SK-N-SH (cell line): ENCODE data around the gene PARD3B. TPM values are rescaled to one million over a fixed set of nuclear protein-coding genes. Genes with fewer than 3 reads are reported as not detected.

Experiments
- CTCF ChIA-PET: fragments of 300-600, 350-600 bp; formaldehyde crosslinking; extraction: SDS; loops from one replicate; lab custom pipeline; 2021; lab: Yijun Ruan, JAX
- POLR2A ChIA-PET: fragments of 350-600 bp; sonication (Branson Sonifier 250); formaldehyde crosslinking; extraction: SDS; loops from one replicate; lab custom pipeline; 2020; ENCODE audit warnings: antibody characterized with exemption, inconsistent platforms; lab: Yijun Ruan, JAX
- DNase-seq: peaks from one replicate; pipeline ENCODE4 v3.0.0; 2012
- H2AFZ ChIP-seq: fragments of 200-600 bp; sonication (generic); 2 replicates; pipeline ENCODE4 v1.8.1; 2016; ENCODE audit warnings: antibody characterized with exemption, mild to moderate bottlenecking, low read depth
- H3F3A ChIP-seq: fragments of 200-600 bp; sonication (generic); replicated peaks from 2 replicates; pipeline ENCODE3; 2016; ENCODE audit warnings: antibody characterized with exemption, mild to moderate bottlenecking; ENCODE audit not compliant: insufficient read depth
- H3K27ac ChIP-seq, 2 experiments: fragments of 200-500 bp in 1 of 2; fragments of 200-600 bp in 1 of 2; sonication (Bioruptor generic) in 1 of 2; sonication (generic), shearing (Covaris generic) in 1 of 2; 2 replicates each; pipeline versions ENCODE4 v1.5.1 to v1.6.1; 2014 to 2016; ENCODE audit warnings: low read depth in 2 of 2, inconsistent platforms in 1 of 2, low read length in 1 of 2, mild to moderate bottlenecking in 1 of 2, mixed read lengths in 1 of 2
- H3K27me3 ChIP-seq: fragments of 200-600 bp; sonication (generic), shearing (Covaris generic); 2 replicates; pipeline ENCODE4 v1.6.1; 2016; ENCODE audit warnings: mixed run types; ENCODE audit not compliant: insufficient read depth
- H3K36me3 ChIP-seq, 2 experiments: fragments of 200-500 bp in 1 of 2; fragments of 200-600 bp in 1 of 2; sonication (Bioruptor generic) in 1 of 2; sonication (generic) in 1 of 2; replicated peaks in 1 of 2; 2 replicates each; pipeline versions ENCODE3 to v1.5.1; 2014 to 2016; ENCODE audit warnings: low read length in 1 of 2, mild to moderate bottlenecking in 1 of 2; ENCODE audit not compliant: insufficient read depth in 2 of 2, control insufficient read depth in 1 of 2
- H3K4me1 ChIP-seq, 2 experiments: fragments of 200-500 bp in 1 of 2; fragments of 200-600 bp in 1 of 2; sonication (Bioruptor generic) in 1 of 2; sonication (generic), shearing (Covaris generic) in 1 of 2; 2 replicates each; pipeline versions ENCODE4 v1.5.1 to v1.6.1; 2014 to 2016; ENCODE audit warnings: low read depth in 1 of 2, low read length in 1 of 2, mixed run types in 1 of 2; ENCODE audit not compliant: insufficient read depth in 2 of 2, control insufficient read depth in 1 of 2
- H3K4me2 ChIP-seq: fragments of 200-600 bp; sonication (generic), shearing (Covaris generic); 2 replicates; pipeline ENCODE4 v1.6.1; 2017; ENCODE audit warnings: mixed run types
- H3K4me3 ChIP-seq, 2 experiments: fragments of 200-500 bp in 1 of 2; fragments of 200-600 bp in 1 of 2; sonication (Bioruptor generic) in 1 of 2; sonication (generic), shearing (Covaris generic) in 1 of 2; 2 replicates each; pipeline versions ENCODE4 v1.5.1 to v1.8.1; 2014 to 2016; ENCODE audit warnings: low read depth in 2 of 2, inconsistent platforms in 1 of 2, low read length in 1 of 2, mild to moderate bottlenecking in 1 of 2, mixed read lengths in 1 of 2, moderate library complexity in 1 of 2
- H3K79me2 ChIP-seq: fragments of 200-600 bp; sonication (generic); 2 replicates; pipeline ENCODE4 v1.8.1; 2017; ENCODE audit warnings: mild to moderate bottlenecking; ENCODE audit not compliant: insufficient read depth
- H3K9ac ChIP-seq: fragments of 200-600 bp; sonication (generic); 2 replicates; pipeline ENCODE4 v1.6.1; 2017; ENCODE audit warnings: mixed run types
- H3K9me2 ChIP-seq: fragments of 200-600 bp; sonication (generic); 2 replicates; pipeline ENCODE4 v1.6.1; 2017; ENCODE audit warnings: mixed run types
- H3K9me3 ChIP-seq: fragments of 200-600 bp; sonication (generic); 2 replicates; pipeline ENCODE4 v1.6.1; 2017; ENCODE audit warnings: mixed run types, mild to moderate bottlenecking, moderate library complexity
- H4K20me1 ChIP-seq: fragments of 200-600 bp; sonication (generic); 2 replicates; pipeline ENCODE4 v1.6.1; 2017; ENCODE audit warnings: mild to moderate bottlenecking, mixed run types; ENCODE audit not compliant: insufficient read depth
- CHD2 ChIP-seq: fragments of 150-350 bp; IDR thresholded peaks from 2 replicates; pipeline ENCODE4 v1.6.1; 2018; ENCODE audit warnings: low read length; ENCODE audit not compliant: partially characterized antibody
- CTCF ChIP-seq: fragments of 200-600 bp; sonication (generic); IDR thresholded peaks from 2 replicates; pipeline ENCODE4 v1.6.1; 2017; ENCODE audit warnings: antibody characterized with exemption, mild to moderate bottlenecking, moderate library complexity
- ELF1 ChIP-seq: IDR thresholded peaks from 2 replicates; pipeline ENCODE4 v1.4.0; 2012
- EP300 ChIP-seq, 2 experiments: IDR thresholded peaks; 2 replicates each; pipeline versions ENCODE4 v1.4.0 to v1.6.1; 2012; ENCODE audit warnings: borderline replicate concordance in 1 of 2, low read depth in 1 of 2, low read length in 1 of 2
- EZH2phosphoT487 ChIP-seq: fragments of 200-600 bp; sonication (generic); IDR thresholded peaks from 2 replicates; pipeline ENCODE4 v1.6.1; 2017; ENCODE audit warnings: low read depth, mixed run types, mild to moderate bottlenecking, antibody characterized with exemption, moderate library complexity, borderline replicate concordance
- FOSL2 ChIP-seq: IDR thresholded peaks from 2 replicates; pipeline ENCODE4 v1.4.0; 2012; ENCODE audit warnings: low read depth, mild to moderate bottlenecking, moderate library complexity, borderline replicate concordance
- GABPA ChIP-seq: IDR thresholded peaks from 2 replicates; pipeline ENCODE4 v1.4.0; 2012; ENCODE audit warnings: low read depth, mild to moderate bottlenecking
- IRF3 ChIP-seq: fragments of 150-350 bp; IDR thresholded peaks from 2 replicates; pipeline ENCODE4 v1.6.1; 2016; ENCODE audit warnings: mild to moderate bottlenecking, low read depth, low read length
- JUND ChIP-seq: IDR thresholded peaks from 2 replicates; pipeline ENCODE4 v1.4.0; 2012
- MAX ChIP-seq: IDR thresholded peaks from 2 replicates; pipeline ENCODE4 v1.4.0; 2012; ENCODE audit warnings: low read depth
- NRF1 ChIP-seq: IDR thresholded peaks from 2 replicates; pipeline ENCODE4 v1.6.1; 2012; ENCODE audit warnings: low read depth, mild to moderate bottlenecking, low read length
- POLR2AphosphoS5 ChIP-seq: IDR thresholded peaks from 2 replicates; pipeline ENCODE4 v1.6.1; 2012; ENCODE audit warnings: low read depth, low read length
- REST ChIP-seq: IDR thresholded peaks from 2 replicates; pipeline ENCODE4 v1.6.1; 2012; ENCODE audit warnings: mild to moderate bottlenecking, low read depth, low read length, moderate library complexity
- RXRA ChIP-seq: IDR thresholded peaks from 2 replicates; pipeline ENCODE4 v1.4.0; 2012; ENCODE audit warnings: low read depth, mild to moderate bottlenecking, borderline replicate concordance
- SMC3 ChIP-seq: IDR thresholded peaks from 2 replicates; pipeline ENCODE4 v1.6.1; 2012; ENCODE audit warnings: low read depth, low read length, improper control_type of control experiment
- TAF1 ChIP-seq: IDR thresholded peaks from 2 replicates; pipeline ENCODE4 v1.6.1; 2012; ENCODE audit warnings: low read depth, mild to moderate bottlenecking, low read length, moderate library complexity, borderline replicate concordance
- TEAD4 ChIP-seq: IDR thresholded peaks from 2 replicates; pipeline ENCODE4 v1.4.0; 2012; ENCODE audit warnings: mild to moderate bottlenecking, borderline replicate concordance; ENCODE audit not compliant: insufficient read depth
- USF2 ChIP-seq: fragments of 150-350 bp; IDR thresholded peaks from 2 replicates; pipeline ENCODE4 v1.6.1; 2017; ENCODE audit warnings: antibody characterized with exemption, low read length, low read depth, borderline replicate concordance
- ZBTB33 ChIP-seq: IDR thresholded peaks from 2 replicates; pipeline ENCODE4 v1.4.0; 2012; ENCODE audit warnings: low read depth, borderline replicate concordance
- WGBS: methylation state at CpG from one replicate; pipeline ENCODE4 v1.1.6; 2017; ENCODE audit warnings: low lambda C conversion rate; 5-methylcytosine and 5-hydroxymethylcytosine counted together
- polyA plus RNA-seq, 3 experiments: library from polyadenylated mRNA; depleted of rRNA; stranded (reverse); fragments of >200 nt; gene quantifications; 2 replicates each; pipeline ENCODE4 v1.2.3, GENCODE V29; 2012

The PARD3B gene
- polyA plus RNA-seq, 1 of the 3 experiments (the other 2 are of a cell fraction): 0.87 TPM

- DNase-seq: no peak
- WGBS: 92% methylated on average over 4 of the region's 4 CpGs
- Histone ChIP-seq H3F3A (no peaks in the 10 kb centered on the region), H3K27ac (no peak overlapping the region), H3K27me3 (no peaks in the 10 kb centered on the region), H3K9ac (no peak overlapping the region), H3K4me2 (no peak overlapping the region), H3K36me3 (no peaks in the 10 kb centered on the region), H3K4me3 (no peak overlapping the region), H3K4me1 (no peaks in the 10 kb centered on the region; a peak in 1 of 4 replicates), H2AFZ (no peak overlapping the region), H3K79me2 (no peaks in the 10 kb centered on the region), H3K9me2 (no peaks in the 10 kb centered on the region), H3K9me3 (no peaks in the 10 kb centered on the region), H4K20me1 (no peaks in the 10 kb centered on the region)
- no peak for TF ChIP-seq POLR2AphosphoS5
- TF ChIP-seq ZBTB33: no peak
- TF ChIP-seq TAF1: no peak
- TF ChIP-seq TEAD4: no peak
- no peak for TF ChIP-seq EP300 (IDR thresholded peaks at IDR 0.05; ENCODE audit: borderline replicate concordance in 1 of 2, low read depth in 1 of 2, low read length in 1 of 2)
- TF ChIP-seq SMC3: no peak
- TF ChIP-seq IRF3: no peak
- no peak for TF ChIP-seq ELF1
- no peak for TF ChIP-seq JUND
- TF ChIP-seq NRF1: no peak
- no peak for TF ChIP-seq FOSL2
- CTCF ChIA-PET: no interaction called here
- POLR2A ChIA-PET: no interaction called here
Measured at GRCh38 chr2:205500065-205500464, 954.8 kb downstream of the PARD3B start.

GRCh38 chr2:205500951-205501350 is 955.7 kb downstream of the PARD3B start:
- H3K27me3 ChIP-seq: no peaks in the 10 kb centered on the region
- WGBS: 84% methylated on average over 6 of the region's 6 CpGs
- ChIA-PET CTCF (interaction anchor here (0.7 to 1.1 kb wide), 2 partner anchors 21 to 201 kb away, joined by 3 read pairs; no protein-coding TSS in a partner anchor), POLR2A (no interaction called here)
- H3K4me3 ChIP-seq: no peak overlapping the region
- DNase-seq: no peak
- H3K9ac ChIP-seq: no peak overlapping the region
- H2AFZ ChIP-seq: no peak overlapping the region
- H4K20me1 ChIP-seq: no peaks in the 10 kb centered on the region
- H3K36me3 ChIP-seq: no peaks in the 10 kb centered on the region
- H3K79me2 ChIP-seq: no peaks in the 10 kb centered on the region
- H3K27ac ChIP-seq: no peak overlapping the region
- no peaks in the 10 kb centered on the region for H3K9me3 ChIP-seq
- H3K4me2 ChIP-seq: no peak overlapping the region
- H3K4me1 ChIP-seq: no peaks in the 10 kb centered on the region; a peak in 1 of 4 replicates
- H3K9me2 ChIP-seq: no peaks in the 10 kb centered on the region
- no peaks in the 10 kb centered on the region for H3F3A ChIP-seq
- TF ChIP-seq GABPA: no peak
- TF ChIP-seq ELF1: no peak
- TF ChIP-seq MAX: no peak
- TF ChIP-seq SMC3: no peak
- no peak for TF ChIP-seq CTCF
- no peak for TF ChIP-seq RXRA
- TF ChIP-seq USF2: no peak
- TF ChIP-seq EZH2phosphoT487: no peak
- no peak for TF ChIP-seq TEAD4
- no peak for TF ChIP-seq REST
- no peak for TF ChIP-seq CHD2
